H9 (cell line): ENCODE results near the gene OR10G7. TPM values are rescaled to one million over a fixed set of nuclear protein-coding genes. Genes with fewer than 3 reads are reported as not detected.

ENCODE experiments used
- DNase-seq: peaks from one replicate; pipeline ENCODE4 v3.0.0-alpha.2; 2017
- H2AFZ ChIP-seq: one replicate; pipeline ENCODE4 v1.6.1; 2013; ENCODE audit warnings: mild to moderate bottlenecking, low read length, control low read depth, moderate library complexity
- H2AK5ac ChIP-seq: 2 replicates; pipeline ENCODE4 v1.6.1; 2013; ENCODE audit warnings: low read length, control low read depth, mixed read lengths; ENCODE audit not compliant: insufficient read length
- H2BK120ac ChIP-seq: one replicate; pipeline ENCODE4 v1.6.1; 2013; ENCODE audit warnings: low read depth, mild to moderate bottlenecking, low read length, control low read depth, inconsistent platforms; ENCODE audit not compliant: poor library complexity, severe bottlenecking
- H2BK12ac ChIP-seq: 2 replicates; pipeline ENCODE4 v1.6.1; 2013; ENCODE audit warnings: low read length, control low read depth, mixed read lengths, low read depth; ENCODE audit not compliant: insufficient read length
- H2BK15ac ChIP-seq: 2 replicates; pipeline ENCODE4 v1.6.1; 2013; ENCODE audit warnings: low read depth, low read length, control low read depth
- H2BK20ac ChIP-seq: one replicate; pipeline ENCODE4 v1.6.1; 2013; ENCODE audit warnings: low read depth, mild to moderate bottlenecking, low read length, control low read depth, inconsistent platforms; ENCODE audit not compliant: poor library complexity, severe bottlenecking
- H2BK5ac ChIP-seq: 2 replicates; pipeline ENCODE4 v1.6.1; 2013; ENCODE audit warnings: low read length, control low read depth, mixed read lengths; ENCODE audit not compliant: insufficient read length
- H3K14ac ChIP-seq: 2 replicates; pipeline ENCODE4 v1.6.1; 2013; ENCODE audit warnings: low read length, control low read depth; ENCODE audit not compliant: insufficient read depth
- H3K18ac ChIP-seq: 2 replicates; pipeline ENCODE4 v1.6.1; 2013; ENCODE audit warnings: low read depth, mild to moderate bottlenecking, mixed read lengths, low read length, control low read depth; ENCODE audit not compliant: insufficient read length
- H3K23ac ChIP-seq: 2 replicates; pipeline ENCODE4 v1.6.1; 2013; ENCODE audit warnings: low read length, control low read depth, mixed read lengths, low read depth; ENCODE audit not compliant: insufficient read length
- H3K23me2 ChIP-seq: 2 replicates; pipeline ENCODE4 v1.6.1; 2013; ENCODE audit warnings: low read depth, mild to moderate bottlenecking, mixed read lengths, low read length, control low read depth; ENCODE audit not compliant: insufficient read length, poor library complexity, severe bottlenecking
- H3K27ac ChIP-seq: 2 replicates; pipeline ENCODE4 v1.5.1; 2013; ENCODE audit warnings: low read length, control low read depth, mixed read lengths, low read depth; ENCODE audit not compliant: insufficient read length
- H3K27me3 ChIP-seq: 2 replicates; pipeline ENCODE4 v1.6.1; 2013; ENCODE audit warnings: low read length, control low read depth, inconsistent platforms; ENCODE audit not compliant: insufficient read depth
- H3K4ac ChIP-seq: 2 replicates; pipeline ENCODE4 v1.6.1; 2013; ENCODE audit warnings: low read depth, mild to moderate bottlenecking, control low read depth, inconsistent platforms, low read length, moderate library complexity
- H3K4me1 ChIP-seq: 2 replicates; pipeline ENCODE4 v1.6.1; 2013; ENCODE audit warnings: low read length, control low read depth, inconsistent platforms; ENCODE audit not compliant: insufficient read depth
- H3K4me2 ChIP-seq: 2 replicates; pipeline ENCODE4 v1.6.1; 2013; ENCODE audit warnings: low read length, control low read depth, mixed read lengths; ENCODE audit not compliant: insufficient read length, insufficient read depth
- H3K56ac ChIP-seq: 2 replicates; pipeline ENCODE4 v1.6.1; 2013; ENCODE audit warnings: low read depth, mild to moderate bottlenecking, mixed read lengths, low read length, control low read depth; ENCODE audit not compliant: insufficient read length
- H3K79me1 ChIP-seq: 2 replicates; pipeline ENCODE4 v1.6.1; 2013; ENCODE audit warnings: low read depth, mild to moderate bottlenecking, moderate library complexity, low read length, control low read depth, inconsistent platforms; ENCODE audit not compliant: insufficient read depth, poor library complexity, severe bottlenecking
- H3K79me2 ChIP-seq: 2 replicates; pipeline ENCODE4 v1.6.1; 2013; ENCODE audit warnings: low read length, control low read depth, inconsistent platforms; ENCODE audit not compliant: insufficient read depth
- H3K9ac ChIP-seq: 2 replicates; pipeline ENCODE4 v1.6.1; 2013; ENCODE audit warnings: low read length, control low read depth, mixed read lengths; ENCODE audit not compliant: insufficient read length; ENCODE audit errors: extremely low read depth
- H3K9me3 ChIP-seq: one replicate; pipeline ENCODE4 v1.6.1; 2013; ENCODE audit warnings: low read depth, low read length, inconsistent platforms; ENCODE audit not compliant: control insufficient read depth
- H3T11ph ChIP-seq: one replicate; pipeline ENCODE4 v1.6.1; 2013; ENCODE audit warnings: mild to moderate bottlenecking, low read length, control low read depth, inconsistent platforms
- H4K20me1 ChIP-seq: one replicate; pipeline ENCODE4 v1.6.1; 2013; ENCODE audit not compliant: control insufficient read depth, insufficient read length, insufficient read depth
- H4K5ac ChIP-seq: 2 replicates; pipeline ENCODE4 v1.6.1; 2013; ENCODE audit warnings: low read depth, mild to moderate bottlenecking, mixed read lengths, low read length, control low read depth; ENCODE audit not compliant: insufficient read length
- H4K8ac ChIP-seq: replicated peaks from 2 replicates; pipeline ENCODE4 v1.6.1; 2013; ENCODE audit warnings: low read length, control low read depth, mixed read lengths, low read depth; ENCODE audit not compliant: insufficient read length
- H4K91ac ChIP-seq: 2 replicates; pipeline ENCODE4 v1.6.1; 2013; ENCODE audit warnings: low read depth, mild to moderate bottlenecking, moderate library complexity, mixed read lengths, low read length, control low read depth; ENCODE audit not compliant: insufficient read length
- H3K27ac Mint-ChIP-seq, 3 experiments: 2 replicates in 2 of 3; 3 replicates in 1 of 3; pipeline ENCODE4 v1.8.0; 2020 to 2021; ENCODE audit warnings: mixed read lengths in 3 of 3, mild to moderate bottlenecking in 1 of 3, moderate library complexity in 1 of 3
- H3K27me3 Mint-ChIP-seq: 2 replicates; pipeline ENCODE4 v1.8.0; 2021; ENCODE audit warnings: low read depth, mild to moderate bottlenecking, moderate library complexity, mixed read lengths
- H3K36me3 Mint-ChIP-seq, 3 experiments: 2 replicates in 2 of 3; 3 replicates in 1 of 3; pipeline ENCODE4 v1.8.0; 2020 to 2021; ENCODE audit warnings: low read depth in 3 of 3, mixed read lengths in 3 of 3; ENCODE audit not compliant: insufficient read depth in 1 of 3
- H3K4me1 Mint-ChIP-seq, 2 experiments: 2 replicates each; pipeline ENCODE4 v1.8.0; 2020; ENCODE audit warnings: mixed read lengths in 2 of 2
- H3K4me3 Mint-ChIP-seq, 2 experiments: 2 replicates in 1 of 2; 3 replicates in 1 of 2; pipeline ENCODE4 v1.8.0; 2020 to 2021; ENCODE audit warnings: mild to moderate bottlenecking in 2 of 2, mixed read lengths in 2 of 2, moderate library complexity in 1 of 2
- H3K9me3 Mint-ChIP-seq, 2 experiments: 2 replicates in 1 of 2; 3 replicates in 1 of 2; pipeline ENCODE4 v1.8.0; 2020; ENCODE audit warnings: mild to moderate bottlenecking in 2 of 2, mixed read lengths in 2 of 2, moderate library complexity in 1 of 2
- WGBS: extraction: QIAGEN DNeasy Blood & Tissue Kit; methylation state at CpG from one replicate; pipeline ENCODE4 v1.1.7; 2013; ENCODE audit warnings: missing lambda C conversion rate, low lambda C conversion rate, mixed read lengths; ENCODE audit not compliant: insufficient read length; ENCODE audit errors: extremely low coverage; 5-methylcytosine and 5-hydroxymethylcytosine counted together
- total RNA-seq: library from RNA; stranded (reverse); gene quantifications from 2 replicates; pipeline ENCODE4 v1.2.1, GENCODE V29; 2021
- TF ChIP-seq, protein P1 (sequence below): fragments of 200-600 bp; sonication (generic); conservative IDR thresholded peaks from 3 replicates; pipeline ENCODE4 v1.8.0; 2021; ENCODE audit warnings: antibody characterized with exemption, mild to moderate bottlenecking

OR10G7 gene
- total RNA-seq, 1 experiment from 2014 or later = not detected

DNA sequence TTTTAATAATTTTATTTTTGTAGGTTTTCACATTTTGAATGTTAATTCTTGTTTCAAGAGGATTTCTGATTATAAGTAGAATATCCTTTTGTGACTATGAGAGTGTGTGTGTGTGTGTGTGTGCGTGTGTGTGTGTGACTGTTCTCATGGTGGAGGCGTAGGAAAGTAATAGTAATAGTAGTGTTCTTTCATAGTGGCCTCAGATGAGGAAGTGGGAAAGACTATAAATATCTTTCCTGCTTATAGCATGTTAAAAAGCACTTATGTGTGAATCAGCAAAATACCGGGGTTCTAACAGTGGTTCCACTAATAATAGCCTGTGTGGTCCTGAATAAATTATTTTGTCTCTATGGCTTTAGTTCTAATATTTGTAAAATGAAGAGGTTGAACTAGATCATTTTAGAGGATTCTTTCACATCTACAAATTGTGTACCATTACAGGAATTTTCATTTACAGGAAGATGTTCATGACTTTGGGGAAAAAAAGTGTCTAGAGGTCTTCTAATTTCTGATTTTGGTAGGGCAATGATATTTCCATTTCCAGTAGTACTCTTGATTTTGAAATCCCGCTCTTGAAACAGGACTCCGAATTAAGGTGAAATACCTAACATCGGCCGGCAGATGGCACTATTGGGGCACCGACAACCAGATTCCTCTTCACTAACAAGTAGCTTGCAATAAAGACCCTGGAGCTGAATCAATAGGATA, 29.9 kb upstream of the OR10G7 start:
- Histone ChIP-seq H2BK15ac (no peak overlapping the region), H3K4ac (no peak overlapping the region), H3K27ac (no peak overlapping the region), H3K14ac (no peak overlapping the region), H3K4me1 (no peaks in the 10 kb centered on the region), H4K91ac (no peak overlapping the region), H4K20me1 (no peaks in the 10 kb centered on the region), H2BK12ac (no peak overlapping the region), H3K9me3 (no peaks in the 10 kb centered on the region), H4K8ac (no peak overlapping the region), H3K79me2 (no peaks in the 10 kb centered on the region), H3K18ac (no peak overlapping the region), H3K4me2 (no peak overlapping the region), H4K5ac (no peak overlapping the region), H3K23me2 (no peaks in the 10 kb centered on the region), H3K79me1 (no peaks in the 10 kb centered on the region), H2AK5ac (no peak overlapping the region), H2BK20ac (no peak overlapping the region), H3K27me3 (no peaks in the 10 kb centered on the region), H3K23ac (no peak overlapping the region), H3K9ac (no peak overlapping the region), H3K56ac (no peak overlapping the region), H2BK5ac (no peak overlapping the region), H2AFZ (no peak overlapping the region), H3T11ph (no peak overlapping the region), H2BK120ac (no peak overlapping the region)
- H3K9me3 Mint-ChIP-seq = no peaks in the 10 kb centered on the region
- H3K36me3 Mint-ChIP-seq = no peaks in the 10 kb centered on the region
- H3K27ac Mint-ChIP-seq = no peak overlapping the region
- DNase-seq = peak; percentile 76
- H3K4me1 Mint-ChIP-seq = peaks cover 15 to 17% of the 10 kb centered on the region in 2 experiments
- TF ChIP-seq, protein P1, sequence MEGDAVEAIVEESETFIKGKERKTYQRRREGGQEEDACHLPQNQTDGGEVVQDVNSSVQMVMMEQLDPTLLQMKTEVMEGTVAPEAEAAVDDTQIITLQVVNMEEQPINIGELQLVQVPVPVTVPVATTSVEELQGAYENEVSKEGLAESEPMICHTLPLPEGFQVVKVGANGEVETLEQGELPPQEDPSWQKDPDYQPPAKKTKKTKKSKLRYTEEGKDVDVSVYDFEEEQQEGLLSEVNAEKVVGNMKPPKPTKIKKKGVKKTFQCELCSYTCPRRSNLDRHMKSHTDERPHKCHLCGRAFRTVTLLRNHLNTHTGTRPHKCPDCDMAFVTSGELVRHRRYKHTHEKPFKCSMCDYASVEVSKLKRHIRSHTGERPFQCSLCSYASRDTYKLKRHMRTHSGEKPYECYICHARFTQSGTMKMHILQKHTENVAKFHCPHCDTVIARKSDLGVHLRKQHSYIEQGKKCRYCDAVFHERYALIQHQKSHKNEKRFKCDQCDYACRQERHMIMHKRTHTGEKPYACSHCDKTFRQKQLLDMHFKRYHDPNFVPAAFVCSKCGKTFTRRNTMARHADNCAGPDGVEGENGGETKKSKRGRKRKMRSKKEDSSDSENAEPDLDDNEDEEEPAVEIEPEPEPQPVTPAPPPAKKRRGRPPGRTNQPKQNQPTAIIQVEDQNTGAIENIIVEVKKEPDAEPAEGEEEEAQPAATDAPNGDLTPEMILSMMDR = peak; percentile 87
- WGBS = no CpG with 5 or more reads among the region's 8 CpGs
- no peak overlapping the region for H3K4me3 Mint-ChIP-seq
- H3K27me3 Mint-ChIP-seq = peaks cover 2% of the 10 kb centered on the region; the same call in 1 of the 2 replicates
